Measurements from ENCODE around the gene IL20RB. TPM values are rescaled to one million over a fixed set of nuclear protein-coding genes. Genes with fewer than 3 reads are reported as not detected.

Gene IL20RB
- total and polyA plus RNA-seq, 2 donors (not counting 3 experiments of a cell fraction or from before 2014, with no cell fraction given), result 0.79 to 1.6 TPM

GRCh38 chr3:136959599-136959998 is 1.8 kb downstream of the IL20RB start:
- CTCF ChIA-PET, result interaction anchor here (0.6 kb wide), 1 partner anchor 45 kb away, joined by 3 read pairs; no protein-coding TSS in a partner anchor

GRCh38 chr3:136960838-136961836 is 3.4 kb downstream of the IL20RB start:
- no TSS peak for BruUV-seq (replicated peaks)
- TF ChIP-seq JUN (IDR thresholded peaks at IDR 0.05; ENCODE audit: borderline replicate concordance, insufficient read depth, insufficient read length, low read depth) (no peak), MAX (IDR thresholded peaks at IDR 0.05; ENCODE audit: insufficient read depth, insufficient read length) (no peak), POLR2AphosphoS5 (IDR thresholded peaks at IDR 0.05; ENCODE audit: insufficient read depth, low read depth, low read length) (no peak), POLR2A (IDR thresholded peaks at IDR 0.05; ENCODE audit: low read depth, low read length) (no peak), GATA2 (IDR thresholded peaks at IDR 0.05; ENCODE audit: insufficient read depth, insufficient read length, low read depth, low read length) (no peak), CTCF (IDR thresholded peaks at IDR 0.05; ENCODE audit: extremely low read depth in 1 of 2, insufficient read depth in 1 of 2, low read depth in 1 of 2, low read length in 2 of 2) (no peak), MYC (IDR thresholded peaks at IDR 0.05; ENCODE audit: low read depth, low read length) (no peak), FOS (IDR thresholded peaks at IDR 0.05; ENCODE audit: borderline replicate concordance, insufficient read depth, low read length) (no peak), EZH2 (IDR thresholded peaks at IDR 0.05; ENCODE audit: borderline replicate concordance, low read depth, low read length, severe bottlenecking) (no peak)
- H3K27me3 ChIP-seq (ENCODE audit: control insufficient read depth in 2 of 2, insufficient read depth in 2 of 2, low read length in 2 of 2), result no peaks in the 10 kb centered on the region
- no peak overlapping the region for H2AFZ ChIP-seq (ENCODE audit: low read depth, low read length)
- H4K20me1 ChIP-seq (replicated peaks; ENCODE audit: control insufficient read depth, extremely low read depth, insufficient read depth, low read length), result no peaks in the 10 kb centered on the region
- no peak overlapping the region for H3K4me3 ChIP-seq (replicated peaks in 1 of 3; ENCODE audit: insufficient read depth in 1 of 3, low read depth in 1 of 3, low read length in 3 of 3)
- intact Hi-C loops (cut with micrococcal nuclease) (no loop called here), dilution Hi-C loops (cut with MboI; ENCODE audit: extremely low pct_ligation_motif_present, low sequenced_read_pairs) (no loop called here)
- FAIRE-seq (no peak), DNase-seq (ENCODE audit: low read depth, low spot score) (no peak)
- no peak overlapping the region for H3K27ac ChIP-seq (ENCODE audit: insufficient read depth, low read depth, low read length)
- H3K4me2 ChIP-seq (ENCODE audit: insufficient read depth, low read length), result no peak overlapping the region
- peaks cover 2% of the 10 kb centered on the region for H3K4me1 ChIP-seq (ENCODE audit: control insufficient read depth, extremely low read depth, insufficient read depth, low read length)
- H3K9ac ChIP-seq (replicated peaks; ENCODE audit: extremely low read depth, insufficient read depth, low read length), result no peak overlapping the region
- POLR2A ChIA-PET, result no interaction called here
- no peaks in the 10 kb centered on the region for H3K79me2 ChIP-seq (ENCODE audit: control insufficient read depth, insufficient read depth, low read length)
- H3K36me3 ChIP-seq (ENCODE audit: control insufficient read depth in 2 of 2, extremely low read depth in 1 of 2, insufficient read depth in 2 of 2, low read length in 2 of 2), result no peaks in the 10 kb centered on the region
- CTCF ChIA-PET, result interaction anchor here (0.7 to 1.9 kb wide), 5 partner anchors 11 to 71 kb away, joined by 3 to 4 read pairs (median 3); no protein-coding TSS in a partner anchor
- H3K9me3 ChIP-seq (replicated peaks; ENCODE audit: control insufficient read depth, insufficient read depth, low read length), result no peaks in the 10 kb centered on the region
- no peaks in the 10 kb centered on the region for H3K9me1 ChIP-seq (replicated peaks; ENCODE audit: control insufficient read depth, extremely low read depth, insufficient read depth, low read length)

More at GRCh38 chr3:136959599-136959998, 1.8 kb downstream of the IL20RB start:
- Histone ChIP-seq H3K9ac (replicated peaks; ENCODE audit: extremely low read depth, insufficient read depth, low read length) (no peak overlapping the region), H3K79me2 (ENCODE audit: control insufficient read depth, insufficient read depth, low read length) (no peaks in the 10 kb centered on the region), H3K4me3 (replicated peaks in 1 of 3; ENCODE audit: insufficient read depth in 1 of 3, low read depth in 1 of 3, low read length in 3 of 3) (no peak overlapping the region), H3K27me3 (ENCODE audit: control insufficient read depth in 2 of 2, insufficient read depth in 2 of 2, low read length in 2 of 2) (no peaks in the 10 kb centered on the region), H4K20me1 (replicated peaks; ENCODE audit: control insufficient read depth, extremely low read depth, insufficient read depth, low read length) (no peaks in the 10 kb centered on the region), H3K27ac (ENCODE audit: insufficient read depth, low read depth, low read length) (no peak overlapping the region), H3K36me3 (ENCODE audit: control insufficient read depth in 2 of 2, extremely low read depth in 1 of 2, insufficient read depth in 2 of 2, low read length in 2 of 2) (no peaks in the 10 kb centered on the region), H3K4me2 (ENCODE audit: insufficient read depth, low read length) (no peak overlapping the region), H3K9me1 (replicated peaks; ENCODE audit: control insufficient read depth, extremely low read depth, insufficient read depth, low read length) (no peaks in the 10 kb centered on the region), H3K4me1 (ENCODE audit: control insufficient read depth, extremely low read depth, insufficient read depth, low read length) (peaks cover 13% of the 10 kb centered on the region), H3K9me3 (replicated peaks; ENCODE audit: control insufficient read depth, insufficient read depth, low read length) (no peaks in the 10 kb centered on the region), H2AFZ (ENCODE audit: low read depth, low read length) (no peak overlapping the region)
- intact Hi-C loops (cut with micrococcal nuclease), result no loop called here
- dilution Hi-C loops (cut with MboI; ENCODE audit: extremely low pct_ligation_motif_present, low sequenced_read_pairs), result no loop called here
- BruUV-seq (replicated peaks), result no TSS peak
- TF ChIP-seq POLR2AphosphoS5 (IDR thresholded peaks at IDR 0.05; ENCODE audit: insufficient read depth, low read depth, low read length), result no peak
- no peak for TF ChIP-seq POLR2A (IDR thresholded peaks at IDR 0.05; ENCODE audit: low read depth, low read length)
- no peak for TF ChIP-seq EZH2 (IDR thresholded peaks at IDR 0.05; ENCODE audit: borderline replicate concordance, low read depth, low read length, severe bottlenecking)
- no peak for TF ChIP-seq MAX (IDR thresholded peaks at IDR 0.05; ENCODE audit: insufficient read depth, insufficient read length)
- TF ChIP-seq GATA2 (IDR thresholded peaks at IDR 0.05; ENCODE audit: insufficient read depth, insufficient read length, low read depth, low read length), result no peak
- TF ChIP-seq JUN (IDR thresholded peaks at IDR 0.05; ENCODE audit: borderline replicate concordance, insufficient read depth, insufficient read length, low read depth), result no peak
- TF ChIP-seq MYC (IDR thresholded peaks at IDR 0.05; ENCODE audit: low read depth, low read length), result no peak
- FAIRE-seq (no peak), DNase-seq (ENCODE audit: low read depth, low spot score) (no peak)
- POLR2A ChIA-PET, result no interaction called here

Measured in endothelial cell of umbilical vein (primary cell).